NCI-H524 treated with DMSO at 0.1 percent for 48 hours (cell line): Measurements from ENCODE around the gene CSNK2A1.
A peak's percentile ranks its signal among the peaks of the same experiment; 100 is the strongest.

Experiments used
- DNase-seq: peaks from one replicate; lab custom pipeline; 2025; lab: John Stamatoyannopoulos, UW

The CSNK2A1 gene

DNA sequence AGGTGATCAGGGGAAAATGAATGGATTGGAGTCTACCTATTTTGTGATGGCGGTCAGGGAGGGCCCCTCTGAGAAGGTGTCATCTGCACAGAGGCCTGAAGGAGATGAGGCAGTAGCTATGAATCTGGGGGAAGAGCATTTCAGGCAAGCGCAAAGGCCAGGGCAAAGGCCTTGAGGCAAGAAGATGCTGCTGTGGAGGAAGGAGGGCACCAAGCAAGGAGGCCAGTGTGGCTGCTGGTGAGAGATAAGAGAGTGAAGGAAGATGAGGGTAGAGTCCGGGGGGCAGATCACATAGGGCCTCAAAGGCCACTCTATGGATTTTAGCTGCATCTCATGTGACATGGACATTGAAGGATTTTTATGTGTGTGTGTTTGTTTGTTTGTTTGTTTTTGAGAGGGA, 20.6 kb upstream of the CSNK2A1 start:
- DNase-seq: no peak

DNA sequence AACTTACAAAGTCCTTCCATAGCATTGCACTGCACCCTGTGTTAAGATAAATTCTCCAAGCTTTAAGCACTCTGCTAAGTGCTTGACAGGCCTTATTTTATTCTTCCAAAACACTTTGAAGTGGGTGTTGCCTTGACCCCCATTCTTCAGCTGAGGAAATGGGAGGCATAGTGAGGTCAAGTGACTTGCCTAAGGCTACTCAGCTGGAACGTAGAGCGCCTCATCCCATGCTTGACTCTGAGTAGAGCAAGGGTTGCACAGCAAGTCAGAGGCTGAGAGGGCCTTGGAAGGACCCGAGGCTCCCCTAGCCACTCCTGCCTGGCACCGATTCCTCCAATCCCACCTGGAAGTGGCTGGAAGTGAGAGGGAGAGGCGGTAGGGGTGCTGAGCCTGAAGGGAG, 19.6 kb upstream of the CSNK2A1 start:
- no peak for DNase-seq

DNA sequence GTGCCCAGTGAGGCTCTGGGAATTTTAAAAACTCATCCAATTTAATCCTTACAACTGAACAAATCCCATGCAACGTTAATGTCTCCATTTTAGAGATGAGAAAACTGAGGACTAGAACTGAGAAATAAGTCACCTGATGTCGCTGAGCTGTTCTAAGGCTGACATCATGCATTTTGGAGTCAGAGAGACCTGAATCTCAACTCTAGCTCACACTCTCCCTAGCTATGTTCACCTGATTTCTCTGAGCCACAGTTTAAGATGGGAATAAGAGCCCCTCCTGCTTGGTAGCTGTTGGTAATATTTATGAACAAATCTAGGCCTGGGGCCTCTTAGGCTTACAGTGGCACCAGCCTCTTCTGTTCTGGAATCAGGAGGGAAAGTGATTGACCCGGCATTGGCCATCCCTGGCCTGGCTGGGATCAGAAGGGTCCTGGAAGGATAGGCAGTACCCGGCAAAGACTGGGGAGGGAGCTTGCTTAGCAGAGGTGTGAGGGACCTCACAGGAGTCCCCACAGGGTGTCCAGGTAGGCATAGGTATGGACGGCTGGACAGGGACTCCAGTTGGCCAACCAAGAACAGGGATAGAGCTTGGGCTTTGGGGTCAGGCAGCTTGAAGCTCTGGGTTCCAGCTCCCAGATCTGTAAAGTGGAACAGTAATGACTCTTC, 18.8 kb upstream of the CSNK2A1 start:
- DNase-seq: no peak

DNA sequence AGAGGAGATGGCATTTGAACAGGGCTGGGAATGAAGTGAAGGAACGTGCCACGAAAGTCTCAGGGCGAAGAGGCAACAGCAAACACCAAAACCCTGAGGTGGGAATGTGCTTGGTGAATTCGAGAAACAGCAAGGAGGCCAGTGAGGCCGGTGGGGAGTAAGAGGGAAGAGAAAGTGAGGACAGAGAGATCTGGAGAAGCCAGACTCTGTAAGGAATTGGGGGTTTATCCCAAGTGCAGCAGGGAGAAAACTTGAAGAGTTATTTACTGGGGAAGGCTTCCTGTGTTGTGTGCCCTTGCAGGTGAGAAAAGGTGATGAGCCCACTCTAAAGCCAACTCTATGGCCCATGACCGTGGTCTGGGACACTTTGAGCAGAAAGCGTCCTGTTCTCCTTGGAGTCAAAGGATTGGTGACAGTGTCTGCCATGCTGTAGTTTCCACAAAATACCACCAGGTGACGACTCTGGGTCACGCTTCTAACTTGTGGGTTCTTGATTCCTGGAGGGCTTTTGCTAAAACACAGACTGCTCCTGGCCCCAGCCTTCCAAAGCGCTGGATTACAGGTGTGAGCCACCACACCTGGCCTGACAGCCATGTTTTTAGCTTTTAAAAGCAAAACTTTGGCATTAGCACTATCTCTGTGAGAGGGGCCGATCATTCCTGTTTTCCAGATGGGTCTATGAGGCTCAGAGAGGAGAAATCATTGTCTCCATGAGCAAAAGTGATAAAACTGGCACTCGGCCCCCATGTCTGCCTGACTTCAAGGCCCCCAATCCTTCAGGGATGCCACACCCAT, 18.0 kb upstream of the CSNK2A1 start:
- DNase-seq: peak; percentile 48

DNA sequence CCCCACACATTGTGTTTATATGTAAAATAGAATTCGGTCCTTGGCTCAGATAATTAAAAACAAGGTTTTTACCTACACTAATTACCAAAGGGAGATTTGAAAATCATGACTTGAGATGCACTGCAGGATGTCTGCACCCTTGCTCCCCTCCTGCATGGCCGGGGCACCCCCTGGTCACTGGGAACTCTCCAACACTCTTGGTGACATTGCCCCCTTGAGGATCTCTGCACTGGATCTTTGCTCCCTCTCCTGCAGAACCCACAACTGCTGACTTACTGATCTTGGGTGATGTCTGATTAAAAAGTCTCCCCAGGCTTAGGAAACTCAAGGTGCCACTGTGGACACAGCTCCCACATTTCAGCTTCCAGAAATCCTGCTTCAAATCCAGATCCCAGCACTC, 17.1 kb upstream of the CSNK2A1 start:
- DNase-seq: no peak

DNA sequence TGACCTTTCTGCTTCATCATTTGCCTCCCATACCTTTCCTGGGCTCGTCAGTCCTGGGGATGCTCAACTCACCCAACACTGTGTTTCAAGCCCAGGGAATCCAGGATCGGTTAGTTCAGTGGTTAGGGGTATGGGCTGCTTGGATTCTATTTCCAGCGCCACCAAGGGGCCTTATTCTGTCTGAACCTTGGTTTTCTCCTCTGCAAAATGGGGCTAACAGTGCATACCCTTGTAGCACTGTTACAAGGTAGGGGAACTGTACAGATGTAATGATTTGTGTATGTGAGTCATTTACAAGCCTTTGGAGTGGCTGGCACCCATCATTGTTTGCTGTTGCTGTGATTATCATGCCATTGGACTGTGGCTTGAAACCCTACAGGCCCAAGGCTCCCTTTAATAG, 14.5 kb upstream of the CSNK2A1 start:
- no peak for DNase-seq

DNA sequence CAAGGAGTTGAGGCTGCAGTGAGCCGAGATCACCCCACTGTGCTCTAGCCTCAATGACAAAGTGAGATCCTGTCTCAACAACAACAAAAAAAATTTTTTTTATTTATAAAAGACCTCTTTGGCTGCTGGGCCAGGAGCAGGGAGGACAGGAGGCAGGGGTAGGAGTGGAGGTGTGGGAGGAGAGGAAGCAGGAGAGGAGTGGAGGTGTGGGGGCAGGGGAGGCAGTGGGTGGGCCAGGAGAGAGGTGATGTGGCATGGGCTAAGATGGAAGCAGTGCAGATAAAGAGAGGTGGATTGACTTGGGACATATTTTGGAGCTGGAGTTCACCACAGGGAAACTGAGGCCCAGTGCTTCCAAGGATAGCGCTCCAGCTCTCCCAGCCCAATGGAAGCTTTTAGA, 13.4 kb upstream of the CSNK2A1 start:
- no peak for DNase-seq

DNA sequence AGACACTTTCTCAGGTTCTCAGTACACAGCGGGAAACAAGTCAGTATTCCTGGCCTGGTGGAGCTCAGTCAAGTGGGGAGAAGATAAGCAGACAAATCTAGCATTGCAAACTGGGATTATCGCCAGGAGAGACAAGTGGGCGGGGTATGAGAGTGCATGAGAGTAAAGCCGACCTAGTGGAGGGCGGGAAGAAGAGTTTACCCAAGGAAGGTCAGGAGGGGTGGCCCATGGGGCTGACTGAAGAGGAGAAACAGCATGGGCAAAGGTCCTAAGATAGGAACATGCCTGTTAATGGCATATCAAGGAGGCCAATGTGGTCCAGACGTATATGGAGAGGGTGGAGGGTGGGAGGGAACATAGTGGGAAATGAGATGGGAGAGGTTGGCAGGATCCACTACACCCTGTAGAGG, 12.4 kb upstream of the CSNK2A1 start:
- DNase-seq: no peak

DNA sequence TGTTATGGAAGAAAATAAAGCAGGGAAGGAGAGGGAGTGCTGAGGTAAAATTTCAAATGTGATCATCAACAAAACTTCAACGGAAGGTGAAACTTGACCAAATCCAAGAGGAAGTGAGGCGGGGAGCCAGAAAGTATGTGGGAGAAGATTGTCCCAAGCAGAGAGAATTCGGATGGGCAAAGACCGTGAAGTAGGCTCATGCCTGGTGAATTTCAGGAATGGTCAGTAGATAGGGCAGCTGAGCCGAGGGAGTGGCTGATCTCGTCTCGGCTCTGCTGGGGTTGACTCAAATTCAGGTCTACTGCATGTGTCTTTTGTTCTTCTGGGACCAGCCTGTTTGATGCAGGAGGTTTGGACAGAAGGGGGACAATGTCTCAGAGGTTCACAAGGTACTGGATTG, 7.0 kb upstream of the CSNK2A1 start:
- no peak for DNase-seq

DNA sequence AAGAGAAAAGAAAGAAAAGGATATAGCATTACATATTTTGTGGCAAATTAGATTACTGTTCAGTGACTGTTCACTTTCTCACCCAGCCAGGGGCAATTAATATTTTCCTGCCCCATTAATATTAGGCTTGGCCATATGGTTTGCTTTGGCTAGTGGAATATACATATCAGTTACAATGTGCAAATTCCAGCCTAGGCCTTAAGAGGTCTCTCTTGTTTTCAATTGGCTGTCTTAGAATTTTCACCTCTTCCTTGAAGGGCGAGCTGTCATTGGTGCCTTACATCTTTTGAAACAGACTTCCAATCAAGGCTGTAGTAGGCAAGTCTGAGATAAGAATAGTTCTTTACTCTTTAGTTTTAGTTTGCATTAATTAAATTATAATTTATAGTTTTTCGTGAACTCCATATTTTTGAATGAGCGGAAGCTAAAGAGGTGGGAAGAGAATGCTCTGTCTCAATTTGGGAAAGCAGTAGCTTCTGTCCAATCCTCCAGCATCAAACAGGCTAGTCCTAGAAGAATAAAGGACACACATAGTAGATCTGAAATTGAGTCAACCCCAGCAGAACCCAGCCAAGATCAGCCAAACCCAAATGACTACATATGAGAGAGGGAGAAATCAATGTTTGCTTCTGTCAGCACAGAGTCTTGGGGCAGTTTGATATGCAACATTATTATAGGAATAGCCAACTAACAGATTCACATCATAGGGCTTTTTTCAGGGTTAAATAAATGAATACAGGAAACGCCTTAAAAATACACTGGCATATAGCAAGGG, 6.3 kb upstream of the CSNK2A1 start:
- DNase-seq: peak; percentile 66

DNA sequence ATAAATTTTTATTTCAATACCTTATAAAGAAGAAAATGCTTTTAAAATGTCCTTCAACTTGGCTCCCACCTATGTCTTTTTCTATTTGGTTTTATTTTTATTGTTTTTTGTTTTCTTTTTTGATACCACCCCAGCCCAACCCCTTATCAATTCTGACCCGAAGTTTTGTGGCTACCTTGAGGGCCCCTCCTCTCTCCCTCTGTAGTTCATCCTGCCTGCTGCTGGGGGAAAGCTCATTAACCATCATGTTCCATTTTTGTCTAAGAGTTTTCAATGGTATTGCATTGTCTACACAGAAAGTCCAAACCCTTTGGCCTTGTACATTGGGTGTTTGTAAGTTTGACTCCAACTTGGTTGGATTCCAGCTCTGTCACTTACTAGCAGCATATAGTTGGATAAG, 5.3 kb upstream of the CSNK2A1 start:
- DNase-seq: no peak

DNA sequence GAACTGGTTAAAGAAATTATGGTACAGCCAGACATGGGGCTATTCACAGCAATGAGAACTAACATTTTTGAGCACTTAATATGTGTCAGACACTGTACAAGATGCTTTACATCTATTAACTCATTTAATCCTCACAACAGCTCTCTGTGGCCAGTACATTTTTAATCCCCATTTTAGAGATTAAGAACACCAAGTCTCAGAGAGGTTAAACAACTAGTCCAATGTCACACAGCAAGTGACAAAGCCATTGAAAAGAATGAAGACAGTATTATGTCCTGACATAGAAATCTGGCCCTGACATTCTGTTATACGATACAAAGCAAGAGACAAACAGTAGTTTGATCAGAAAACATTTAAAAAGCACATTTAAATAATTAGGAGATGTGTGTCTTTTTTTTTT, 3.8 kb upstream of the CSNK2A1 start:
- DNase-seq: no peak

DNA sequence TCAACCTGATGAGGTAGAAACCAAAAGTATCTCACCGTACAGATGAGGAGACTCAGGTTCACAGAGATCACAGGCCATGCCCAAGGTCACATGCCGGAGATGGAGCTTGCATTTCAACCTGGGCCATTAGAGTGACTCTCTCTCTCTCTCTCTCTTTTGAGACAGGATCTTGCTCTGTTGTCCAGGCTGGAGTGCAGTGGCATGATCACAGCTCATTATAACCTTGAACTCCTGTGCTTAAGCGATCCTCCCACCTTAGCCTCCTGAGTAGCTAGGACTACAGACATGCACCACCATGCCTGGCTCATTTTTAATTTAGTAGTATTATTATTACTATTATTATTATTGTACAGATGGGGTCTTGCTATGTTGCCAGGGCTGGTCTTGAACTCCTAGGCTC, 2.8 kb upstream of the CSNK2A1 start:
- no peak for DNase-seq

DNA sequence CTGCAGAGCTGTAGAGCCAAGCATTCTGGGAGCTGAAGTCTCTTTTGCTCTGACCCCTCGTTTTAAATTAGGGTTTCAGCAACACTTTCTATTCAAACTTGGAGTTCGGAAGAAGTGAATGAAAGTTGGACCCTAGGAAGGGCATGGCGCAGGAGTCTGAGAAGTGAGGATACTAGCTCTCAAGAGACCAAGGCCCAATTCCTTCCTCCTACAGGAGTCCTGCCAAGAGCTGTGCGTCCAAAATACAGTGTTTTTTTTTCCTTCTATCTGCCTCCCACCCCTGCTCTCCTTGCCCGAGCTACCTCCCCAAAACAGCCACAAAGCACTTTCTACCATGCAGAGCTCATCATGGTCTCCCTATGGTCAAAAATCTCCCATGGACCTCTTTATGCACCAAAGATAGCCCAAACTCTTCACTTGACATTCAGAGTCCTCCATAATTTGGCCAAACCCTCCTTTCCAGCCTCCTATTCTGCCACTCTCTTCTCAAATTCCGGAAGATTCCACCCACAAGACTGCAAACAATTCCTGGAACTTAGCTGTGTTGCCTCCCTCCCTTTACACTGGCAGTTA, 649 bp upstream of the CSNK2A1 start:
- DNase-seq: no peak

DNA sequence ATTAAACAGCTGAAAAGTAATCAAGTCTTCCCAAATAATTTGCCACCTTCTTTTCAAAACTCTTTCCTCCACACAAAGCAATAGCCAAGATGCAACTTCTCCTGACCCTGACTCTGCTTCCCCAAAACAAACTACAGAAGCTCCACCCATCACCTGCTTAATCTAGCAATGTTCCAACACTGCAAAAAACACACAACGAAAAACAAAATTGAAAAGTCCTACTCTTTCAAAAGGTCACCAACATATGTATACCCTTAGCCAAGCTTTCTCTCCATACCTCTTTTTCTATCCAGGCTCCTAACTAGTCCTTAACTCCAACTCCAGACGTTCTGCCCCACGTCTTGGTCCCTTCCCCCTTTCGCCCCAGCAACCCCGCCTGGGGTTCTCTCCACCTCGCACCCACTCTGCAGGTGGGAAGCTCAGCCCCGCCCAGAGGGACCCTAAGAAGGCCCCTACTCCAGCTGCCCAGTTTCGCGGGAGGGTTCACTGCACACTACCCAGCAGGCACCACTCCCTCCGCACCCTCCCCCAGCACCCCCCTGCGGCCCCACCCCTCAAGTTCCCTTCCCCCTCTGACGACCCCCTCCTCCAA, 717 bp downstream of the CSNK2A1 start:
- DNase-seq: no peak

DNA sequence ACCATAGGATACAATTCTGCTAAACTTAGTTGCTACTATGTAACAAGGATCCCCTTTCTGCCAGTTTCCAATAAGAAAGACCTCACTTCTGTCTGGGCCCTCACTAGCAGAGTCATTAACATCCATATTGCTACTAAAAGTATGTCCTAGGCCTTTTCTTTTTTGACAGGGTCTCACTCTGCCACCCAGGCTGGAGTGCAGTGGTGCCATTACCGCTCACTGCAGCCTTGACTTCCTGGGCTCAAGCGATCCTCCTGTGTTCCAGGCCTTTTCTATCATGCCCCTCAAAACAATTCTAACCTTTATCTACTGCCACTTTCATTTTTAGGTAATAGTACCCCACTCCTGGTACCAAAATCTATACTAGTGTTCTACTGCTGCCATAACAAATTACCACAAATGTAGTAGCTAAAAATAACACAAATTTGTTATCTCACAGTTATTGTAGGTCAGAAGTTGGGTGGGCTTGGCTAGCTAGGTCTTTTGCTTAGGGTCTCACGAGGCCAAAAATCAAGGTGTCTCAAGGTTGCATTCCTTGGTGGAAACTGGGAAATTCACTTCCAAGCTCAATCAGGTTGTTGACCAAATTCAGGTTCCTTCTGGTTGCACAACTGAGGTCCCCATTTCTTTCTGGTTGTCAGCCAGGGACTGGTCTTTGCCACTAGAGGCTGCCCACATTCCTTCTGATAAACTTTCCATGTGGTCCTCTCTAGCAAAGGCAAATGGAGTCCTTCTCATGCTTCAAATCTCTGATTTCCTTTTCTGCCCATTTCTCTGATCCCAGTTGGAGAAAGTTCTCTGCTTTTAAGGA, 3.0 kb downstream of the CSNK2A1 start:
- no peak for DNase-seq

DNA sequence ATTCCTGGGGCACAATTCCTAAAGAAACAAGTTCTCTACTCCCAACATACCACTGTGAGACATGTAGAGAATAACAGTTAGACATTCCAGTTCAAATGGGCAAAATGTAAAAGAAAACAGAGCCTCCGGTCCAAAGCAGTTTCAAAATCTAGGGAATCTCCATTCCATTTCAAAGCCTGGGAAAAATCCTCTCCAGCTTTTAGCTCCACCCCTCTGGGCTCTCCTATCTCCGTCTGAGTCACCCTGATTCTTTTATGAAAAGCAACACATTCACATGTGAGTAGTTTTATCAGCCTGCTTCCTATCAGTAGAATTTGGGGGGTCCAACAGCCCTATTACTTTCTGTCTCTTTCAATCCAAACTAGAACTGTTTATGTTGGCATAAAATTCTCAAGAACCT, 3.7 kb downstream of the CSNK2A1 start:
- DNase-seq: no peak

DNA sequence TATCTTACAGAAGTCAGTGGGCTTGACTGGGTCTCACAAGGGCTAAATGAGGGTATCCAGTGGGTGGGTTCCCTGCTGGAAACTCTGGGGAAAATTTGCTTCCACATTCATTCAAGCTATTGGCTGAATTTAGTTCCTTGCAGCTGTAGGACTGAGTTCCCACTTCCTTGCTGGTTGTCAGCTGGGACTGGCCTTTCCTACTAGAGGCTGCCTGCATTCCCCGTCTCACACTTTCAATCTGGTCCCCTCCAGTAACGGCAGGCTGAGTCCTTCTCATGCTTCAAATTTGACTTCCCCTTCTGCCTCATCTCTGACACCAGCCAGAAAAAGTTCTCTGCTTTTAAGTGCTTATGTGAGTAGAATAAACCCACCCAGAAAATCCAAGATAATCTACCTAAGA, 4.4 kb downstream of the CSNK2A1 start:
- DNase-seq: no peak

DNA sequence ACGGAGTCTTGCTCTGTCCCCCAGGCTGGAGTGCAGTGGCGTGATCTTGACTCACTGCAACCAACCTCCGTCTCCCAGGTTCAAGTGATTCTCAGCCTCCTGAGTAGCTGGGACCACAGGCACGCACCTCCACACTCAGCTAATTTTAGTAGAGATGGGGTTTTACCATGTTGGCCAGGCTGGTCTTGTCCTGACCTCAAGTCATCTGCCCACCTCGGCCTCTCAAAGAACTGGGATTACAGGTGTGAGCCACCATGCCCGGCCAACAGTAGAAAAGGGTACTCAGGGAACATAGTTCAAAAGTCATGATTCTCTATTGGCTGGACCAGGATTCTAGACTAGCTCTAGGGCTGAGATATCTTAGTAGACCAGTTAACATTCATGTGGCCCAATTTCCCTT, 5.6 kb downstream of the CSNK2A1 start:
- DNase-seq: no peak

DNA sequence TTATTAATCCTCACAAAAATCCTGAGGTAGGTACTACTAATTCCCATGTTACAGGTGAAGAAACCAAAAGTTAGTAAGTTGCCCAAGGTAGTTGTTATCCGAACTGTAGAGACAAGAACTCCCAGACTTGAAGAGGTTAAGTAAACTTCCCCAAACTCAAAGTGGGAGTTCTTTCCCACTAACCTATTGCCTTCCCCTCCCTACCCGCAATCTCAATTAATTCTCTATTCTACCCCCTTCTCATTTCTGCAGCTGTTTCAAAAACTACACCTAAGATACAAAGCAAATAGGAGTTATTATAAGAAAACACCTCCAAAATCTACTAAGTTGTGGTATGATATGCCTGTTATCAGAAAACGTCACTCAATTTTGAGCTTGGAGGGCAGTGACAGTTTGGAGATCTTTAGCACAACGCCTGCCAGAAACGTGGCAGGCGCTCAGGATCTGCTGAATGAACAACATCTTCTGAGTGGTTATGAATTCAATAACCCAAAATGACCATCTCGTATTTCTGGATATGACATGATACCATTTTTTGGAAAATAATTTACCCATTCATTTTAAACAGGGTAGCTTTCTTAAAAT, 7.1 kb downstream of the CSNK2A1 start:
- no peak for DNase-seq

DNA sequence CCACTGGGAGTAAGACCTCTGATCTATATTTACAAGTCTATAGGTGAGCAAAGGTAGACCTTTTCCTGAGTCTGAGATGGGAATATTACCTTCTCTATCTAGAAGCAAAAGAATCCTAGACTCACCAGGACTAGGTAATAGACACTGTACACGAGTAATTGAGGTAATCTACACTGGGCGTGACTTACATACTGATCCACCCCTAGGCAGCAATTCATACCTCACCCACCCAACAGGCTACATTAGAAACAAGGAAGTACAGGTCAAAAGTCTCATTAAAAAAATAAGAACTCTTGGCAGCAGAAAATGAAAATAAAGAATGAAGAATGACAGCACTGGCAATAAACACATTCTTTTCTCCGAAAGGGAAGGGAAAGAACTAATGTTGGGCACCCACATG, 7.6 kb downstream of the CSNK2A1 start:
- no peak for DNase-seq
